Breast epithelium (tissue), 3 donors: ENCODE results near the gene ITIH5.

Source experiments
- POLR2A ChIP-seq: fragments of 450-650 bp; IDR thresholded peaks from one replicate; pipeline ENCODE4 v1.6.1; 2016; ENCODE audit warnings: antibody characterized with exemption, mild to moderate bottlenecking, moderate library complexity
- POLR2AphosphoS5 ChIP-seq, 3 donors: sonication (generic); formaldehyde crosslinking; IDR thresholded peaks; one replicate each; pipeline ENCODE4 v1.6.1; 2017; ENCODE audit warnings: antibody characterized with exemption in 3 of 3
- TF ChIP-seq, protein P1 (sequence below), 3 donors: fragments of 450-650 bp; IDR thresholded peaks; one replicate each; pipeline ENCODE4 v1.5.1; 2016 to 2017; ENCODE audit warnings: antibody characterized with exemption in 3 of 3, mild to moderate bottlenecking in 3 of 3, moderate library complexity in 3 of 3

DNA sequence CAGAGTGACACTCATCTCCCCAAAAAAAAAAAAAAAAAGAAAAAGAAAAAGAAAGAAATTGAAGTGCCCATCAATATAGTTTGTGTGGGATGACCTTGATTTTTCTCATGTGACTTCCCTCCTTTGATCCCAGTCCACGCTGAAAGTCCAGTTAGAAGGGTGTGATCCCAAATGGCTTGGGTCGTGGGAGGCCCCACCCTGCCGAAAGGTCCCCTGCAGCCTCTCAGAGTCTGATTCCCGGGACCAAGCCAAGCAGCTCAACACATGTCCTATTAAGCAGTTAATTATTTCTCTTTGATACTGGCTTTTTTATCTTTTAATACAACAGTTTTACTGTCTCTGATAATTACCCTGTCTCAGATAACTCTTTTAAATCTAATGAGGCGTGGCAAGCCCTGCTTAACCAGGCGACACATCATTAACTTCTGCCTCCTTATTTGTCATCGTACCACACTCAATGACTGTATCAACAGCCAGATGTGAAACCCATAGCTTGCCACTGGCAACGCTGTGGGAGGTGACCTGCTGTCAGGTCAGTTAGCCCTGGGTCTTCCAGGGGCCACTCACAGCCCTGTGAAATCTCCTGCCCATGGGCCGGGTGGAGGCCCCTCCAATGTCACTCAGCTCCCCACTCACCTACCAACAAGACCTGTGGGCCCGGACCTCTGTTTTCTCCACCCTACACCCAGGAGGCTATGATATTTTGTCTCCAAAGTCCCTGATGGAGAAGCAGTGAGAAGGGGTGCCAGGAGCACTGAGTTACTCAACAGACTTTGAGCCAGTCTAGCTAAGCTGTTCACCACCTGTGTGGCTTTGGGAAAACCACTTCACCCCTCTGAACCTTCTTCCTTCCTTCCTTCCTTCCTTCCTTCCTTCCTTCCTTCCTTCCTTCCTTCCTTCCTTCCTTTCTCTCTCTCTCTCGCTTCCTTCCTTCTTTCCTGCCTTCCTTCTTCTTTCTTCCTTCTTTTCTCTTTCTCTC is 146.0 kb downstream of the ITIH5 start:
- TF ChIP-seq, protein P1, sequence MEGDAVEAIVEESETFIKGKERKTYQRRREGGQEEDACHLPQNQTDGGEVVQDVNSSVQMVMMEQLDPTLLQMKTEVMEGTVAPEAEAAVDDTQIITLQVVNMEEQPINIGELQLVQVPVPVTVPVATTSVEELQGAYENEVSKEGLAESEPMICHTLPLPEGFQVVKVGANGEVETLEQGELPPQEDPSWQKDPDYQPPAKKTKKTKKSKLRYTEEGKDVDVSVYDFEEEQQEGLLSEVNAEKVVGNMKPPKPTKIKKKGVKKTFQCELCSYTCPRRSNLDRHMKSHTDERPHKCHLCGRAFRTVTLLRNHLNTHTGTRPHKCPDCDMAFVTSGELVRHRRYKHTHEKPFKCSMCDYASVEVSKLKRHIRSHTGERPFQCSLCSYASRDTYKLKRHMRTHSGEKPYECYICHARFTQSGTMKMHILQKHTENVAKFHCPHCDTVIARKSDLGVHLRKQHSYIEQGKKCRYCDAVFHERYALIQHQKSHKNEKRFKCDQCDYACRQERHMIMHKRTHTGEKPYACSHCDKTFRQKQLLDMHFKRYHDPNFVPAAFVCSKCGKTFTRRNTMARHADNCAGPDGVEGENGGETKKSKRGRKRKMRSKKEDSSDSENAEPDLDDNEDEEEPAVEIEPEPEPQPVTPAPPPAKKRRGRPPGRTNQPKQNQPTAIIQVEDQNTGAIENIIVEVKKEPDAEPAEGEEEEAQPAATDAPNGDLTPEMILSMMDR (IDR thresholded peaks at IDR 0.05) = no peak
- TF ChIP-seq POLR2A = no peak
- no peak for TF ChIP-seq POLR2AphosphoS5 (IDR thresholded peaks at IDR 0.05)
